Measurements from ENCODE around the gene XRCC5.

XRCC5 gene

DNA sequence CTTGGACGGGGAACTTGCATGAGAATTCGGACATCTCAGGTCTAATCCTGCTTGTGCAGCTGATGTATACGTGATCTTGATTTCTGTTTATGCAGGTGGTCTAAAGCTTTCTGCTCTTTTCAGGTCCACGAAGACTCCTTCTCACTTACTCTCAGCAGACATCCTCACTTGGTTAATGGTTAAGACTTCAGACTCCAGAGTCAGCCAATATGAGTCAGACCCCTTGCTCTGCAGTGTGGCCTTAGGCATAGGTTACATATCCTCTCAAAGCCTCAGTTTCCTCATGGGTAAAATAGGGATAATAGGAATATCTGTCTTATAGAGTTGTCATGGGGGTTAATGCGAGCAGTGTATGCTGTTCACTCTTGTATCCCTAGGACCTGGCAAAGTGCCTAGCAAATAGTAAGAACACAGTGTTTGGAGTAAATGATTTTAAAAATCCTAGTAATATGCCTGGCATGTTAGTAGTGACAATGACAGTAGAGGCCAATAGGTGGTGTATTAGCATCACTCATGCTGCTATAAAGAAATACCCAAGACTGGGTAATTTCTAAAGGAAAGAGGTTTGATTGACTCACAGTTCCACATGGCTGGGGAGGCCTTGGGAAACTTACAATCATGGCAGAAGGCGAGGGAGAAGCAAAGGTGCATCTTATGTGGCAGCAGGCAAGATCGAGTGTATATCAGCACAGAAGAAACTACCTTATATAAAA lies 42.3 kb downstream of the XRCC5 start:
- no peak for DNase-seq (ENCODE audit: low read depth in 3 of 3)

DNA sequence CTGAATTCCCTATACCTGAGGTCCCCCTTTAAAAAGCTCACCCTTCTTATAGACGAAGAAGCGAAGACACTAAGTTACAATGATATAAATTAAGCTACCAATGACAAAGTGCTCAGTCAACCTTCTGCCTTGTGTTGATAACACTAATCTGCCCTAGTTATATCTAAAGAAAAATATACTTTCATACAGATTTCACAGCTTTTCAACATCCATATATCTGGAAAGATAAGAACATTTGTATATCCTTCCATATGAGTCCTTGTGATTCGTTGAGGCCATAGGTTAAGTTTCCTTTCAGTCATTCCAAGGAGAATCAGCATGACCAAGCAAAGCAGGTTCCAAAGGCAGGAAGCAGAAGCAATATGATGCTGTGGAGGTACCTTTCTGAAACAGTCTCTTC lies 46.8 kb downstream of the XRCC5 start:
- DNase-seq (ENCODE audit: low read depth in 3 of 3) = no peak

DNA sequence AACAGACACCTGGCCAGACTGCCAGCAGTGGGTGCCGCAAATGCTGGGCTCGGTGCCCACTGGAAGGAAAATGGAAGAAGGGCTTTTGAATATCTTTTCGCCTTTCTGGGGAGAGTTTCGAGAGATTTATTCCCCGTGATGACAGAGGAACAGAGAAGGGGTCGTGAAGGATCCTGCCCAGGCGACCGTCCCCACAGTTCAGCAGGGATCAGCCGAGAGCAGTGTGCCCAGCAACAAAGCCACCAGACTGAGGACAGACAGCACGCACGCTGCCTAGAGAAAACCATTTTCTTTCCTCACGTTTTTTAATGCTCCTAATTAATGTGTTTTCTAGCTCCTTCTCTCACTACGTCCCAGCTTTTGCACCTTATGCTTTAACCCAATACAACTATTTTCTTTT lies 47.7 kb downstream of the XRCC5 start:
- DNase-seq (ENCODE audit: low read depth in 3 of 3) = no peak

DNA sequence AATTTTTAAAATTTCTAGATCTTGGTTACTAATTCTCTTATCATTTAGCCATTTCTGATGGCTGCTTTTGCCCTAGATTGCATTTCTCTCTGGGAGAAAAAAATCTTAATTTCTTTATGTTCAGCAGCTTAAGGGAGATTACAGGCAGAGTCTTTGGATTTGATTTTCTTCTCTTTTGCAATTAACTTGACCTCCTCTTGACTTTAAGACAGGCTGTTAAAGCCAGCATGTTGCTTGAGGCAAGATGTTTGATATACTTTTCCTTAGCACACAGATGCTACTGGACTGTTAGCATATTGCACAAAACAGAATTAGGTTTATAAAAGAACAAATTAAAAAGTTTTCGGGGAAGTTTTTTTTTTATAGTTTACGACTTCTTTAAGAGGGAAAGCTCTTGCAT lies 50.0 kb downstream of the XRCC5 start:
- no peak for DNase-seq (ENCODE audit: low read depth in 3 of 3)

DNA sequence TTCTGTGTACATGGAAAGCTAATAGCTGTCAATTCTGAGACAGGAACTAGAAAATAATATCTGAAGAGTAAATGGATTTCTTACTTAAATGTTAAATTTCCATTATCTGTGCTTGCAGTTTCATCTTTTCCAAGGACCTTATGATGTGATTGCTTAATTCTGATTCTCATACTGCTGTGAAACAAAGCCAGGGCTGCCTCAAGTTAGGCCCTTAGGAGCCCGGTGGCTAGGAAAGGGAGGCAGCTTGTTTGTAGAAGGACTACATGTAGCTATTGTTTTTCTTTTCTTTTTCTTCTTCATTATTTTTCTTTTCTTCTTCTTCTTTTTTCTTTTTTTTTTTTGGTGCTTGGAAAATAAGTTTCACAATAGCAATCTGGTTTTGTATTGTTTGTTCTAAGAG lies 50.5 kb downstream of the XRCC5 start:
- DNase-seq (ENCODE audit: low read depth in 3 of 3) = no peak

DNA sequence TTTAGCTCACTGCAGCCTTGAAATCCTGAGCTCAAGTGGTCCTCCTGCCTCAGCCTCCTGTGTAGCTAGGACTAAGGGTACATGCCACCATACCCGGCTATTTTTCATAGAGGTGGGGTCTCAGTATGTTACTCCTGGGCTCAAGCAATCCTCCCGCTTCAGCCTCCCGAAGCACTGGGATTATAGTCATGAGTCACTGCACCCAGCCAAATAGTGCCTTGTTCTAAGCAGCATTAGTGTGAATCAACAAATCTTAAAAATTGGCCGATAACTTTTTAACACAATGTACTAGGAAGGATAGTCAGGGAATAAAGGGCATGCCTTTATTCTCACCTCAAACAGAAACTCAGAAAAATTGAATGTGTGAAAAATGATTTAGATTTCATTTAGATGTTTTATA lies 51.6 kb downstream of the XRCC5 start:
- DNase-seq (ENCODE audit: low read depth in 3 of 3) = no peak

DNA sequence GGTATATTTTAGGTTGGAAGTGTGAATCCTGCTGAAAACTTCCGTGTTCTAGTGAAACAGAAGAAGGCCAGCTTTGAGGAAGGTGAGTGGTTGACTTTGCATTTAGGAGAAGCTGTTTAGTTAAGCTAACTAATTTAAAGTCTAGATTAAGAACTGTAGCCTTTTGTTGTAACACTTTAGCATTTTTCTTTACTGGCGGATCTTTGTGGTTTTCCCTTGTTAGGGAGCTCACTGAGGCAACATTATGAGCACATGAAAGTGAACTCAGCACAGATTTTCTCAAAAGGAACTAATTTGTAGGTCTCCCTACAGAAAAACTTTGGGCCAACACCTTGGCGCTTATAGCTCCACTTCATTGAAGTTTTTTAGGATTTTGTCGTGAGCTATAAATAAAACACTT lies 52.8 kb downstream of the XRCC5 start:
- DNase-seq (ENCODE audit: low read depth in 3 of 3) = no peak

DNA sequence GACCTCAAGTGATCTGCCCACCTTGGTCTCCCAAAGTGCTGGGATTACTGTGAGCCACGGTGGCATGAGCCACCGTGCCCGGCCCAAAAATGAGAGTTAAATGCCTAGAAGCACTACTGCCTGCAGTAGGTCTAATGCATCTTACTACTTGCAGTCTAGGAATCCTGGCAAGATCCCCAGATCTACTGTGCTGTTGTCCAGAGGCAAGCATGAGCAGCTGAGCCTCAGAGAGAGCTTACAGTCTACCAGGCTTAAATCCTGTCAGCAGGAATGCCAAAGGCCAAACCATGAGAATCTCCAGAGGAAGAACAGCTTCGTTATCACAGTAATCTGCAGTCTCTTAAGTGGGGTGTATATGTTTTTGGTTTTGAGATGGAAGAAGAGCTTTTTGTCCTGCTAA lies 54.4 kb downstream of the XRCC5 start:
- no peak for DNase-seq (ENCODE audit: low read depth in 3 of 3)

DNA sequence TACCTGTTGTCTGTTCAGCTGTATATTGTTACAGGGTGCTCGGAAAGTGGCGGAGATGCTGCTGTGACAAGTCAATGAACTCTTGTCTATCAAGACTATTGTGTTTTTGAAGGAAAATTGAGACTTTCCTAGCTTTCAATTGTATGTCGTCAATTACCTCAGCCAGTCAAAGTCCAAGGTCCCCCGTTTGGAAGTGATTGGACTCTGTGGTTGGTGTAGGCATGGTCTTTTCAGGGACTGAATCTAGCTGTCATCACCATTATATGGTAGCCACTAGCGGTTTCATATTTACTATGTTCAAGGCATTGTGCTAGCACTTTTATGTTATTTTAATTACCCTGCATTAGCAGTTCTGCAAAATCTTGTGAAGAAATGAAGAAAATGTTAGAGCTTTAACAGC lies 54.9 kb downstream of the XRCC5 start:
- DNase-seq (ENCODE audit: low read depth in 3 of 3) = no peak

DNA sequence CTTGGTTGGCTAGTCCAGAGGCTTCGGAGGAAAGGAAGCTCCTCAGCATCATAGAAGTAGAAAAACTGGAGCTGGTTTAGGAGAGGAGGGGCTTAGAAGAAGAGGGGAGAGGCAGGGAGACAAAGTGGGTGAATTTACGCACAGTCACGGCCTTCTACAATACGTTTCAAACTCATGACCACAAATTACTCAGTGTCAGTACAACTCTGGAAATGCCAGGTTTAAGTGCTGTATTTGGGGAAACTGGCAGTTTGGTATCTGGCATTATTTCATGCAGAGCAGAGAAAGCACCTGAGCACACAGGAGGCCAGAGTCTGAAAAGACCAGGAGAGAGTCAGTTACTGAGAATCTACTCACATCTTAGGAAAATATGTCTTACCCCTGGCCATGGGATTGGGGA lies 55.4 kb downstream of the XRCC5 start:
- DNase-seq (ENCODE audit: low read depth in 3 of 3) = no peak

DNA sequence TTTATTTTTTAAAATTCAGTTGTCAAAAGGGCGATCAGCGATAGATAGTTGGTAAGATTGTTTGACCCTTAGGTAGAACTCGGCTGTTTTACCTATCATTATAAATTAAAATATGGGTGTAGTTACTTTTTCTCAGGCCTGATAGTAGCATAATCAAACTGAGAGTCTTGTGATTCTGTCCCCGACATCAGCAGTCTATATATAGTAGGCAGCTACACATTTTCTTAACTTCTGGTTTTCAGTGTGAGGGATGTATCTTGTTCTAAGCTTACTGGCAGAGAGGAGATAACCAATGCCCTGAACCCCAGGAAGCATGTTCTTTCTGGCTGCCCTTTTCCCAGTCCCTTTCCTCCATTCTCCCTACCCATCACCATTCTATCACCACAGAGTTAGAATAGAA lies 56.6 kb downstream of the XRCC5 start:
- no peak for DNase-seq (ENCODE audit: low read depth in 3 of 3)

DNA sequence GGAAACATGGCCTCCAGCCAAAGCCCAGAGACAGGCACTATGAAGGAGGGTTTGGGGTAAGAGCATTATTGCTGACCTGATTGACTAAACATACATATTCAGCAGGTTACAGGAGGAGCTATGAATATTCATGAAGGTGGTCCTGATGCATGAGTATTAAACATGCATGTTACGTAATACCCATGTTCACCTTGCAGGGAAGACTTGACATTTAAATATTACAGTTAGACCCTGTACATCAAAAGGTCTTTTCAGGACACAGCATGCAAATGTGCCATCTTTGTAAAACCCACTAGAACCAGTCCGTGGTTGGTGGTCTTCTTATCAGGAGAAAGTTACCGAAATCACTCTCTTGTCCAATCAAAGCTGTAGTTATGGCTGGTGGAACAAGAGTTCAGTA lies 59.9 kb downstream of the XRCC5 start:
- no peak for DNase-seq (ENCODE audit: low read depth in 3 of 3)

DNA sequence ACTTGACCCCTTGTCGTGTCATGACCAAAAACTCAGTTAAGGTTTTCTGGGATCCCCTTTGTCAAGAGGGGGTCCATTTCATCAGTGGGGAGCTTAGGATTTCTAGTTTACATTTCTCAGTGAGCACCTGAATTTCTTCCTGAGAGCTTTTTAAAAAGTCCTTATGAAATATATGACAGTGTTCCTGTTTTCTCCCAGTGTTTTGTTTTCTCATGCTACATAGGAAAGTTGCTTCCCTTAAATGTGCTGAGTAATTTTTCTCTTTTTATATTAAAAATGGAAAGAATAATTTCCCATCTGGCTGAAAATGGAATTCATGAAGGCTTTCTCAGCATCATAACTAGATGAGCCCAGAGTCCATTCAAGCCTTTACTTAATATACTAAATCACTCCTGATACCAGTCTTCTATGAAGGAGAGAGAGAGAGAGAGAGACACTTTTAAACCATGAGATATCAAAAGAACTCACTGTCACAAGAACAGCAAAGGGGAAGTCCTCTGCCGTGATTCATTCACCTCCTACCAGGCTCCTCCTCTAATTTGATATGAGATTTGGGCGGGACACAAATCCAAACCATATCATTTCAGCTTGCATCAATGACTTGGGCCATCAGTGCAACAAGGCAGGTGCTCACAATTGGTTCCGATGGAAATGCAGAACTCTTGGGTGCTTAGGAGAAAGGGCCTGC lies 61.1 kb downstream of the XRCC5 start:
- no peak for DNase-seq (ENCODE audit: low read depth in 3 of 3)

DNA sequence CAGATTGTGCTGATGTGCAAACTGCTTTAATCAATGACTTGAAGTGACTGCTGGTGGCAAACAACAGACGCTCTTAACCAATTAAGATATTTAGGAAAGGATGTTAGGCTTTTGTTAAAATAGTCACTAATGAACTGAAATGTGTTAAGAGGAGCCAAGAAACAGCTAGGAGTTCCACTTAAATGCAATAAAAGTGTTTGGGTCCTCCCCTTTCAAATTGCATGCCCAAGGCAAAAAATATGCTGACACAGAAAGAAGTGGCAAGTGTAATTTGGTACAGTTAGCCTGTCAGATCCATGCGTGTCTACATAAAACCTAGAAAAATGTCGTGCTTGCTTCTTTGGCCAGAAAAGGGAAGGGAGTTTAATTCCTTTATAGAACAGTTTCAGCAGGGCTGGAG lies 61.9 kb downstream of the XRCC5 start:
- no peak for DNase-seq (ENCODE audit: low read depth in 3 of 3)

DNA sequence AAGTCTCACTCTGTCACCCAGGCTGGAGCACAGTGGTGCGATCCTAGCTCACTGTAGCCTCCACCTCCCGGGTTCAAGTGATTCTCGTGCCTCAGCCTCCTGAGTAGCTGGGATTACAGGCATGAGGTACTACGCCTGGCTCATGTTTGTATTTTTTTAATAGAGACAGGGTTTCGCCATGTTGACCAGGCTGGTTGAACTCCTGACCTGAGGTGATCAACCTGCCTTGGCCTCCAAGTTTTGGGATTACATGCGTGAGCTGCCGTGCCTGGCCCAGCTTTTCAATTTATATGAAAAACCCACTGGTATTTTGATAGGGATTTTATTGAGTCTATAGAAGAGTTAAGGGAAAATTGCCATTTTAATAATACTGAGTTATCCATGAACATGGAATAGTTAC lies 63.3 kb downstream of the XRCC5 start:
- DNase-seq (ENCODE audit: low read depth in 3 of 3) = no peak

DNA sequence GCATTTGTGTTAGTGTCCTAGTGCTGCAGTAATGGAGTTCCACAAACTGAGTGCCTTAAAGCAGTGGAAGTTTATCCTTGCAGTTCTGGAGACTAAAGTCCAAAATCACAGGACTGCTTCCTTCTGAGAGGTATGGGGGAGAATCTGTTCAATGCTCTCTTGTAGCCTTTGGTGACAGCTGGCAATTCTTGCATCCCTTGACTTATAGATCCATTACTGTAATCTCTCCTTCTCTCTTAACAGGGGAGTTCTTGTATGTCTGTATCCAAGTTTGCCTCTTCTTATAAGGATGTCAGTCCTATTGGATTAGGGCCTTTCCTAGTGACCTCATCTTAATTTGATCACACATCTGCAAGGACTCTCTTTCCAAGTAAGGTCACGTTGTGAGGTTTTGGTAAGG lies 69.9 kb downstream of the XRCC5 start:
- no peak for DNase-seq (ENCODE audit: low read depth in 3 of 3)

DNA sequence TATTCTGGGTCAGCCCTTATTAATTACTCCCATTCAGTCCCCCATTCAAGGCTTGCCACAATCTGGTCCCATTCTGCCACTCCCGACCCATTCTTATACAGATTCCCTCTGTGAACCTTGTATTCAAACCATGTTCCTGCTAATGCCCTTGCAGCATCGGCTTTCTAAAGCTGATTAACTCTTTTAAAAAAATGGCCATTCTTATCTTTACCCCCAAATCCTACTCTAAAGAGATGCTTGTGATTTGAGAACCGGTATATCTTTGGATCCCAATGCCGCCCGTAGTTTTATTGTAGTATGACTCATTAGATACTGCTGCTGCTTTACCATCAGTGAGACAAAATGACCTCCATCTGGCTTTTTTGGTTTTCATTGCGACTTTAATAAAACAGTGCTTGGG lies 72.2 kb downstream of the XRCC5 start:
- DNase-seq (ENCODE audit: low read depth in 3 of 3) = no peak

DNA sequence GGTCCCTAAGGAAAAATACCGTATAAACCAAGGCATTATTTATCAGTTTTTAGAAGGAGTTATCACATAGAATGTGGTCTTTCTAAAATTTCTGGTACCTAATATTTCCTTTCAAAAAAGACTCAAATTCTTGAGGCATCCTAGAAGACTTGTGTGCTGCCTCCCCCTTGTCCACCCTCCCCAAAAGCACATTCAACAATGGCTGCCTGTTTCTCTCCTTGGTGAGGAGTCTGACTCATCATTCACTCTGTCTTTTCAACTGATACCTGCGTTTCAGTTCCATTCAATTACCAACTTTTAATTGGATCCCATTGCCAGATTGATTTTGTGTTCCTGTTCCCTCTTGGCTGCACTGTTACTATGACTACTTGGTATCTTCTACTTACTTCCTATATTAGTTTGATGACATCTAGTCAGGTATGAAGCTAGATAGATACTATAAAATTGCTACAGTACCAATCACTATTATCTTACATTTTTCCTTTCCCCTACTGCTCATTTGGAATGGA lies 72.9 kb downstream of the XRCC5 start:
- no peak for DNase-seq (ENCODE audit: low read depth in 3 of 3)

DNA sequence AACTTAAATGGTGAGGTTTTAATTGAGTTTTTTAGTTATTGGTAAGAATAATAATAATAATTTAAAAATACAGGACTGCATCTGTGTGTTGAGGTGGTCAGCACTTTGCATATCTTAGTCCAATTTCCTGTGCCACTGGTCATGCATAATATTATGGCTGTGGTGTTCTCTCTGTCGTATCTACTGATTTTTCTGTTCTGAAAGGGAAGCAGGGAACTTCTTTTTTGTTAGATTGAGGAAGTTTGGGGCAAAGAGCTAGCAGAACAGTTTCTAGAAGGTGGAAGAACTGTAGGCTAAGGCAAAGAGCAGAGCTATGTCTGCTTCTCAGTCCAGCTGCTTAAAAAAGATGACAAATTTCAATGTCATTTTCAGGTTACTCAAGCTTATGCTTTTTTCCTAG lies 74.3 kb downstream of the XRCC5 start:
- no peak for DNase-seq (ENCODE audit: low read depth in 3 of 3)

DNA sequence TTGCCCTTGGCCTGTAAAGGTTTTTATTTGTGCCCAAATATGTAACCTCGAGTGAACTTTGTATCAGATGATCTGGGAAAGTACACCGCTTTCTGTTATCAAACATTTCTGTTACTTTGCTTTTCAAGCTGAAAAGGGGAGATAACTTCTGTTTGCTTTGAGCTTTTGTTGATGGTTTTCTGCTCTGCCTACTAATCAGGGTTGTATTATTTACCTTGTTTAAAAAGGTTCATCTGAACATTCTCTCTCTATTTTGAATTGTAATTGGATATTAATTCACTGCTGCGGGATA lies 79.4 kb downstream of the XRCC5 start:
- no peak for DNase-seq (ENCODE audit: low read depth in 3 of 3)

DNA sequence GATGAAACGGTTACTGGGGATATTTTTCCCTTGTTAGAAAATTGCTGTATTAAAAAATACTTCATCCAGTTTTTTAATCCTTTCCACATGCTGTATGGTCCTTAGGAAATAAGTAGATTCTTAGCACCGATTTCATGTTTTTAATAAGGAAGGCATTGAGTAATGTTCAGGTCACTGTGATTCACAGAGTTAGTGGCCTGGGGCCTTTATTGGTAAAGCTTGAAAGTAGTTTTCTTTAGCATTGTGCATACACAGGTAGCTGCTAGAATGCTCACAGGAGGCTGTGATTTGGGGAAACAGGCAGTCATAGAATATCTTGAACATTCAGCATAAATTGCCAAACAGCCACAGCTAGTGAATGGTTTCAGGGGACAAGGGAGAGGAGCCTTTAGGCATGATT lies 79.8 kb downstream of the XRCC5 start:
- no peak for DNase-seq (ENCODE audit: low read depth in 3 of 3)

DNA sequence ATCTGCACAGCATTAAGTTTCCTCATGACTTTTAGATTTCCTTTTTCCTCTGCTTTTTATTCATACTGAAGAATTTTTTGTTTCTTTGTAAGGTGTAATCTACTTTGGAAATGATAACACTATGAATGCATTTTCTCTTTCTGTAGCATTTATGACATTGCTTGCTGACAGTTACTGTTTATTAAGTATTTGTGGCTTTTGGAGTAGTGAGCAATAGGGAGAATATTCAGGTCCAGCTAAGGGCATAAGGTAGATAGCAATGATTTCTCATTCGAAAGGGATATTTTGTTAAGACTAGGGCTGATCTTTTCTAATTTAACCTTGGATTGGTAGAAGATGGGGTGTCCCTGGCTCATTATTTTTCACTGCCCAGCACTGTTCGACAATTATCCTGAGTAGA lies 80.3 kb downstream of the XRCC5 start:
- no peak for DNase-seq (ENCODE audit: low read depth in 3 of 3)

DNA sequence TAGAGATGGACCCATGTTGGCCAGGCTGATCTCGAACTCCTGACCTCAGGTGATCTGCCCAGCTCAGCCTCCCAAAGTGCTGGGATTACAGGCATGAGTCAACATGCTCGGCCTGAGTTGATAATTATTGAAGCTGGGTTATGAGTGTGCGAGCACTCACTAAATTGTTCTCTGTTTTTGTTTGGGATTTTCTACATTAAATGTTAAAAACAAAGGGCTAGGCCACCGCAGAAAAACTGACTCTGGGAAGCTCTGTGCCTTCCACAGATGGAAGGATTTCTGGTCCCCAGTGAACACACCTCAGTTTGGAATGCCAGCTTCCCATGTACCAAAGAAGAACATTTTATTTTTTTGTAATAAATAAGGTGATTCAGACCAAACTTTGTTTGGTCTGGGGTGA lies 83.0 kb downstream of the XRCC5 start:
- no peak for DNase-seq (ENCODE audit: low read depth in 3 of 3)

DNA sequence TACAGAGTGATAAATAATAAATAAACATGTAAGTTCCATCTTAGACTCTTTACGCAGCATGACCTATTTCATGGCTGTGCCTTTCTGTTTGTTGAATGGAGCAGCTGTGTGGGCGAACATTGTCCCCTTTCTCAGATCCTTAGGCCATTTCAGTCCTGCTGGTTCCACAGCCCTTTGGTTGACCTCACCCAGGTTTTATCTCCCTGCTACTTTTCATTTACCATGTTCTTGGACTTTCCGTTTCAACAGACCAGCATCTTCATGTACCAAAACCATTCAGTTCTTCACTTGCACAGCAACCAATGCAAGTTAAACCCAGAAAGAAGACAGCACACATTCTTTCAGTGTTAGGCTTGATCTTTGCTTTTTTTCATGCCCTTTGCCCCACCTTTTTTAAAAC lies 83.8 kb downstream of the XRCC5 start:
- DNase-seq (ENCODE audit: low read depth in 3 of 3) = no peak
